Fibroblast of the aortic adventitia (primary cell): ENCODE results near the gene CARD16. TPM values are rescaled to one million over a fixed set of nuclear protein-coding genes. Genes with fewer than 3 reads are reported as not detected.

ENCODE experiments used
- DNase-seq: peaks from one replicate; pipeline ENCODE4 v3.0.0-alpha.2; 2010; ENCODE audit warnings: low read depth
- H3K4me3 ChIP-seq: 2 replicates; pipeline ENCODE4 v1.5.1; 2011; ENCODE audit warnings: low read depth, mild to moderate bottlenecking, control low read depth, low read length, moderate library complexity
- CTCF ChIP-seq: IDR thresholded peaks from 2 replicates; pipeline ENCODE4 v1.5.1; 2011; ENCODE audit warnings: mild to moderate bottlenecking, low read length, control low read depth, inconsistent platforms; ENCODE audit not compliant: insufficient read depth
- total RNA-seq: library from RNA; depleted of rRNA; stranded (reverse); fragments of >200 nt; gene quantifications from 2 replicates; pipeline ENCODE4 v1.2.3, GENCODE V29; 2012; ENCODE audit warnings: low replicate concordance

Gene CARD16
- total RNA-seq, 1 donor = 5.3 TPM

GRCh38 chr11:105027678-105028077 is 17.5 kb downstream of the CARD16 start:
- TF ChIP-seq CTCF = no peak
- no peak for DNase-seq
- H3K4me3 ChIP-seq = no peak overlapping the region

GRCh38 chr11:105024394-105024793 is 20.7 kb downstream of the CARD16 start:
- no peak for DNase-seq
- TF ChIP-seq CTCF = no peak
- no peak overlapping the region for H3K4me3 ChIP-seq

DNA sequence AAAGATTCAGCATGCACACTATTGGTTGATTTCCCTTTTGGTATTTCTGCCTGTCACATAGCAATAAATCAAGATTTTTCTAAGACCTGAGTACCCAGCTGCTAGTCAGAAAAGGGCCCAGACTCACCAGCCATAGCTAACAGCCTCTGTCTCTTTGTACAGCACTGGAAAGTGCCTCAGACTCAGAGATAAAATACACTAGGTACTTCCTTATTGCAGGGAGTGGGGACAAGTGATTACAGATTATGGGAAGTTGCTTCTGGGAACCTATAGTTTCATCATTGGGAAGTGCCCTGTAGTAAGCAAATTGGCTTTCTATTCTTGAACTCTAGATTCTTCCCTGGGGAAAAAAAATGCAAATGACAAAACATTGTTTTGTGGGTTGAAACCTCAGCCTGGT is 22.1 kb downstream of the CARD16 start, which contains the start of gene CASP5:
CASP5 (minus strand) TSS at position 166 of the 400 bp plus-strand sequence; CDS start at position 134, 32 bp downstream.
- no peak for TF ChIP-seq CTCF
- no peak for DNase-seq
- no peak within 1 kb of the TSS for H3K4me3 ChIP-seq

GRCh38 chr11:105022527-105022926 is 22.6 kb downstream of the CARD16 start:
- no peak overlapping the region for H3K4me3 ChIP-seq
- no peak for DNase-seq
- no peak for TF ChIP-seq CTCF

DNA sequence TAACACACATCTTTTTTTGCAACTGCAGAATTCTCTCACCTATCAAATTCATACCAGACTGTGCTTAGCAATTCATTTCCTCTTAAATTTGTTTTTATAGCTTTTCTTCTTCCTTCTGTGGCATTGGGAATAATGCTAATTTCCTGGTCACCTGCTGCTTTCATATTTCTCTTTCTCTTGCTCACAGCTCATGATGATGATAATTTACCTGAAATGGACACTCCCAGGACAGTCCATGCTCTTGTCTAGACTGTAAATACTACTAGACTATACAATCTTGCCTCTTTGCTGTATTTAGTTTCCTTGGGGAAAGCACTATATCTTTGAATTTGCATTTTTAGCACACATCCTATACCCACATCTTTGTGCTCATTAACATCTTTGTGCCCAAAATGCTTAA is 37.7 kb downstream of the CARD16 start:
- no peak for DNase-seq
- no peak for TF ChIP-seq CTCF
- no peak overlapping the region for H3K4me3 ChIP-seq

DNA sequence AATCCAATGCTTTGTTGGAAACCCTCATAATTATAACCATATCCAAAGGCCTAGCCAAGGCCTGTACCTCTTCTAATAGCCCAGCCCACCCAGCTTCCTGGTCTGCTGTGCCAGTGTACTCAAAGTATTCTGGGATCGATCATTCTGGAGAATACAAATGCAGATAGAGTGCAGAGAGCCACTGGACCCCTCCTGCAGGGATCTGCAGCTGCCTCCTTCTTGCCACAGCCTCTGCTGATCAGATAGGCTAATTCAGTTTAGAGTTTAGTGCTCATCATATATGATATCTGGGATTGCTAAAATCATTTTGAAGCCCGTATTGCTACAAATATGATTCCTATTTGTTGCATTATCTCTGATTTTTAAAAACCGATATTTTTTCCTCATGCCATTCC is 39.7 kb downstream of the CARD16 start:
- H3K4me3 ChIP-seq = no peak overlapping the region
- no peak for DNase-seq
- no peak for TF ChIP-seq CTCF

DNA sequence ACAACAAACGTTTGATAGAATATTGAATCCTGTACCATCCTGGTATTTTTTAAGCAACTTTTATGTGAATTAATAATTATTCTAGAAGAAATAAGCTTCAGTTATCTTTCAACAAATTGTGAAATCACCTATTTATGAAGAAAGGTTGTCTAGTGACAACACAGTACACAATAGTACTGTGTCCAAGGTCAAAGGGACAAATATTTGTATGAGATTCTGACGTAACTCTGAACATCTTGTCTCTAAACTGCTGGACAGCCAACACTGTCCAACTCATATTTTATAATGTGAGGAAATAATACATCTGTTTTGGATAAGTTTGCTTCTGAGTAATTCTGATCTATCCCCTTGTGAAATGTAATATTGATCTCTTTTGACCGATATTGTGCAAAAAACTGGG is 41.1 kb downstream of the CARD16 start:
- DNase-seq = peak; percentile 9
- H3K4me3 ChIP-seq = no peak overlapping the region
- TF ChIP-seq CTCF = no peak
